Activated CD4-positive, alpha-beta T cell treated with anti-CD3 and anti-CD28 coated beads, Interleukin-2, amount 50 U/mL, for 4 hours (primary cell): ENCODE data around the gene CLK3.
"Not testable (repeated sequence)": the region's sequence is repeated elsewhere in the genome, so short reads cannot be mapped to it uniquely, and the experiment has no call there.

ENCODE experiments used
- DNase-seq, 2 experiments: peaks; one replicate each; pipeline ENCODE4 v3.0.0-alpha.2; 2020

CLK3 gene

DNA sequence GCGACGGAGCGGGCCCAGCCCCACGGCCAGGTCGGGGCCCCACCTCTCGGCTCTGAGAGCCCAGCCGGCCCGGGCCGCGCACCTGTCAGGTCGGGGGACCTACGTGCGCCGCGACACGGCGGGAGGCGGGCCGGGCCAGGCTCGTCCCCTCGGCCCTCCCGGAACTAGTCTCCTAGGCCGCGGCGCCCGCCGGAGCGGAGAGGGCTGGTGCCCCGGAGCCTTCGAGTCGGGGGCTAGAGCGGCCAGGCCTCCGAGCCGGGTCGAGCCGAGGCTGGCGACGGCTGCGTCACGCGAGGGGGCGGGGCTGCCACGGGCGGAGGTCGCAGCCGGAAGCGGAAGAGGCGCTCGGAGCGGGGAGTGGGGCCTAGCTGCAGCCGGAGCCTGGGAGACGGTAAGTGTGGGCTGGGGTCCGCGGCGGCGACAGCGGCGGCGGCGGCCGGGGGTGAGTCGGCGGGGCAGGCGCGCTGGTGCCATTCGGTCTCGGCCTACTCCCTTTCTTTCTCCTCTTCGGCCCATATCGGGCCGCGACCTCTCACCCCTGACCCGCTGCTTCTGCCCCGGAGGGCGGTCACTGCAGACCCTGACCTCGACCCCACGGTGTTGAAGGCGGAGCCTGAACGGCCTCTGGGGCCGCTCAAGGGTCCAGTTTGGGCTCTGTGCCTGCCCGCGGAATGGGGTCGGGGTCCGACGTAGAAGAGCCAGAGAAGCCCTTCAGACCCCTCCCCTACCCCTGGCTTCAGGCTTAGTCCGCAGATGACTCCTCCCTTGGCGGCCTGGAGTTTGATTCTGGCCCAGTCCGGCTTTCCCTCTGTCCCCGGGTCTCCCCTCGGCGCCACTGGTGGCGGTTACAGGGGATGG lies at the start of gene CLK3:
Gene CLK3, plus strand, starts transcription at position 329 of the 858 bp plus-strand sequence. CDS start 3,361 bp downstream, outside the sequence.
- DNase-seq = peak; percentile 92 to 93

DNA sequence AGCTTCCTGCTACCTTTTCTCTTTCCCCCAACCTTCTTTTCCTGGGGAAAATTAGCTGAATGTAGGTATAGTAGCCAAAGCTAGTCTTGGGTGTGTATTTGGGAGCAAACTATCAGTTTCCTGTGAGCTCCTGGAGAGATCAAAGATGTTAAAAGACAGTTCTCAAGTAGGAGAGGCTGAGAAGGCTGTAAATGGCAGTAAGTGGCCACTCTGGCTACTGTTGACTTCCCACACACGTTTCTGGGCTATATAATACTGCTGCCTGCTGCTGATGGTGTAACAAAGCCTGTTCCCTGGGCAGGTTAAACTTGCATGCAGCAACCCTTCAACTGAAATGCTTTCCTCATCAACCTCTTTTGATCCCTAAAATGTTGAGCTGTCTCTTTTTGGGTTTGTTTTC lies 47.0 kb upstream of the CLK3 start:
- DNase-seq = no peak

DNA sequence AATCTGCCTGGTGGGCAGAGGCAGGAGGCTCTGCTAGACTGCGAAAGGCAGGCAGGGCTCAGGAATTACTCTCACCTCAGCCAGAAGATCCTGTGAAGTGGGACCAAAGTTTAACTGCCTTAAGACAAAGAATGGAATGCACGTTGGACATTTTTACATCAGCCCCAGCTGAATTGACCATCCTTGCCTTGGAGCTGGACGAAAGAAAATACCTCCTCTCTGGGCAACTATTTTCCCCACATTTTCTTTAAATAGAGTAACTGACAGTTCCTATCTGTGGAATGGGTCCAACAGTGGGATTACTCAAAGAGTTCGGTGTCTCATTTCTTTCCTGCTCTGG lies 45.9 kb upstream of the CLK3 start:
- DNase-seq = no peak

GRCh38 chr15:74571191-74571590 lies 44.4 kb upstream of the CLK3 start:
- no peak for DNase-seq

DNA sequence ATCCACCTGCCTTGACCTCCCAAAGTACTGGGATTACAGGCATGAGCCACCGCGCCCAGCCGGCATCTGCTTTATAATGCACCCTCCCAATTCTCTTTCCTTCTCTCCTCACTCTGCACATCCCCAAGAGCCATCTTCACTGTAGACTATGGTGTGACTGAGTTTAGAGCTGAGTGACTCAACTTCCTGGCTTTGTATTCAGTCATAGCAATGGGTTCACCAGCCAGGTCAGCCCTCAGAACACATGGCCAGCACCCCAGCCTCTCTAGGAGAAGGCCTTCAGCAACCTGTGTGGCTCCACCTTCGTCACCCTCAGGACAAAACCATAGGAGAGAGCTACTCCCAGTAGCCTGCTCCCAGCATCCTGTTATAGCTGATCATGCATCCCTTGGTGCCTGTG lies 41.6 kb upstream of the CLK3 start:
- no peak for DNase-seq

DNA sequence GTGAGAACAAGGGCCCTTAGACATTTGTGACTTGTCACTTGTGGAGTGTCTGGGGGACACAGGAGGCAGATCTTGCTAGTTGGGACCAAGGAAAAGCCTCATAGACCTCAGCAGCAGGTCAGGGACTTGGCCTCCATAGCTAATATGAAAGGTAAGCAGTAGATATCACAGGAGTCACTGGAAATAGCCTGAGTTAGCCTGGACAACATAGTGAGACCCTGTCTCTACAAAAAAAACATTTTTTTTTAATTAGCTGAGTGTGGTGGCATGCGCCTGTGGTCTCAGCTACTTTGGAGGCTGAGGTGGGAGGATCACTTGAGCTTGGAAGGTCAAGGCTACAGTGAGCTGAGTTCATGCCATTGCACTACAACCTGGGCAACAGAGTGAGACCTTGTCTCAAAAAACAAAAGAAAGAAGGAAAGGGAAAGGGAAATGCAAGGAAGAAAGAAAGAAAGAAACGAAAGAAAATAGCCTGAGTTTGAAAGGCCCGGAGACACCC lies 37.1 kb upstream of the CLK3 start:
- no peak for DNase-seq

- DNase-seq = no peak
Measured at GRCh38 chr15:74579001-74579400, 36.6 kb upstream of the CLK3 start.

DNA sequence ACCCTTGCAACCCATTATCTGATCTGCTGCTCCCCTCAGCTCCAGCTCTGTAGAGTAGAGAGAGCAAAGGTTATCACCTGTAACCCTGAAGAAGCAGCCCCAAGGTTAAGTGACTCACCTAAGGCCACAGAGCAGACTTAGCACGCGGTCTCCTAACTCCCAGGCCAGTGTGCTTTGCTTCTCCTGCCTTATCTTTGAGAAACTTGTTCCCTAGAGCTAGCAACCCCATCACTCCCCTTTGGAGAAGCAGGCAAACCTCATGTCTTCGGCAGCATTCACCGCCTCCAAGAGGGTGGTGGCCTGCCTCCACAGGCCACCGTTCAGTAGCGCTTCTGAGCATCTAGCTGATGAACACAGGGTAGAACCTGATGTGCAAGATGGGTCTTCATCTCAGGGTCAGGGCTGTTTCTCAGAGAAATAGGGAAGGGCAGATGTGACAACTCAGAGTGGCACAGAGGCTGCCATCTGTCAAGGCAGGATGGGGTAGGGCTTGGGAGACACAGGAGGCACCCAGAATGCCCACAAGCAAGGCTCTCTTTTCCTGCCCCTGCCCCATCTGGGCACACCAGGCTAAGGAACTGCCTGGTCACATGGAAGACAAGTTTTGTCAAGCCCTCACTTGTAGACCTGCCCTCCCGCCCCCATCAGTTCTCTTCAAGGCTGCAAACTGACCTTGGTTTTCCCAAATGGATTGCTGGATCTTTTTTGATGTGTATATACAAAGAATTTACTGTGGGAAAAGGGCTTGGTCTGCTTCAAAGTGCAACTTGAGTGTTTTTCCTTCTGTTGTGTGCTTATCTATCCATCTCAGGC lies 34.9 kb upstream of the CLK3 start:
- no peak for DNase-seq

DNA sequence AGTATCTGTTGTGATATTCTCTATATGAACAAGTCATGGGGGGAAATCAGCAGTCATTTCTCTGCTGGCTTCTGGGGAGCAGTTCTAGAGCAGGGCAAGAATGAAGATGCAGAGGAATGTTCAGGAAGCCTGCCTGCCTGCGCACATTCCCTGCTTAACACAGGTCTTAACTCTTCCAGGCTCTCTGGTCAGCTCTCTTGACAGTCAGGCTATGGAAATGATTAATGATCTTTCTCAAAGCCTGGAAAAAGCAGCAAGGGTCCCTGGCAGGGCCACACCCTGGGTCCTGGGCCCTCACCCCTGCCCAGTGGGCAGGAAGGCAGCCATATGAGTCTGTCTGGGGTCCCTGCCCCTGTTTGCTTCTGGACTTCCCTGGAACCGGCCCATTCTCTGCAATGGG lies 31.4 kb upstream of the CLK3 start:
- no peak for DNase-seq

DNA sequence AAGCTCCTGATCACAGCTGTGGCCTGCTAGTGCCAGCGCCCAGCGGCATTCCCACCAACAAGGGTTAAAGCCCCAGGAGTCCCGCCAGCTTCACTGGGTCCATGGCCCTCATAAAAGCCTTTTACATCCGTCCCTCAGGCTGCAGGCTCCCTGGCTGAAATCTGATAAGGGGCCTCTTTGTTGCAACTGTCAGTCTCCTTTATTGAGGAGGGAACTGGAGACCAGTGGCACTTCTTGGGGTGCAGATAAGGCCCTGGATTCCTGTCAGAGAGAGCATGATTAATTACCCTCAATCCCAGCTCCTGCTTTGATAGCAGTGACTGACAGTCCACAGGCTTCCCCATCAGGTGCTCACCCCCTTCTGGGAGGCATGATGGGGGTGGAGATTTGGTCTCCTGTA lies 30.9 kb upstream of the CLK3 start:
- DNase-seq = no peak

GRCh38 chr15:74585191-74585590 lies 30.4 kb upstream of the CLK3 start:
- DNase-seq = no peak

- DNase-seq = no peak
Measured at GRCh38 chr15:74585857-74586256, 29.8 kb upstream of the CLK3 start.

DNA sequence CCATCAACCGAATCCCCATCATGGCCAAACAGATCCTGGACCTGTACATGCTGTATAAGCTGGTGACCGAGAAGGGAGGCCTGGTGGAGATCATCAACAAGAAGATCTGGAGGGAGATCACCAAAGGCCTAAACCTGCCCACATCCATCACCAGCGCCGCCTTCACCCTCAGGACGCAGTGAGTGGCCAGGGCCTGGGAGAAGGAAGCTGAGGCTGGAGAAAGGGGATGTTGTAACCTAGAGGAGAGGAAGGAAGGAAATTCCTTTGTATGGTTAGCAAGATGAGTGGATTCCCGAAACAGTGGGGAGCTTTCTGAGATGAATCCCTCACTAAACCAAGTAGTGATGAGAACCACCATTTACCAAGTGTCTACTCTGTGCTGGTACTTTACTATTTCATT lies 25.8 kb upstream of the CLK3 start:
- no peak for DNase-seq

- DNase-seq = no peak
Measured at GRCh38 chr15:74592222-74592621, 23.4 kb upstream of the CLK3 start.

DNA sequence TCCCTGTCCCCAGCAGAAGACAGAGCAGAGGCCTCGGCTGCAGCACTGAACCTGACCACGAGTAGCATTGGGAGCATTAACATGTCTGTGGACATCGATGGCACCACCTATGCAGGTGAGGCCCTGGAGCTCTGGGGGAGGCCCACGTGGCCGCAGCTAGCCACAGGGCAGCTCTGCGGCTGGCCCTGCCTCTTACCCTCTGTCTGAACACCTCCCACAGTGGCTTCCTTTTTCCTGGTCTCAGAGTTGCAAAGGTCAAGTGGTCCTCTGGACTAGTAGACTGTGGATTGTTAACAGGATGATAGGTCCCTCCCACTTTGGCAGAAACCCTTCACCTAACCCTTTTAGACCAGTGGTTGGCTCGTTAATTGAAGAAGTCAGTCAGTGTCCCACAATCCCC lies 22.5 kb upstream of the CLK3 start:
- DNase-seq = no peak

DNA sequence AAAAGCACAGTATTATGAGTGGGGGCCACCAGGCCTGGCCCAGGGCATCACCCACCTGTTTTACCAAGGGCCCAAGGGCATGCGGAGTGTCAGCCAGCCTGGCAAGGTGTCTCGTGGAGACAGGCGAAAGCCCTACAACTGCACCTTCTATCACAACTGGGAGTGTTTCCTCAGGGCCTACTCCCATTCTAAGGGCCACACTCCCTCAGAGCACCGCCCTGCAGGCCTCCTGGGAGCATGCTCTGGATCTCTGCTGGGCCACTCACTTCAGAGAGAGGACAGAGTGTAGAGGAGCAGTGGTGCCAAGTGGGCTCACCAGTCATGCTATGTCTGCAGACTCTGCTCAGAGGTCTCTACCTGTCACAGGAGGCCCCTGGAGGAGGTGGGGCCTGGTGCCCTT lies 21.2 kb upstream of the CLK3 start:
- DNase-seq = no peak

DNA sequence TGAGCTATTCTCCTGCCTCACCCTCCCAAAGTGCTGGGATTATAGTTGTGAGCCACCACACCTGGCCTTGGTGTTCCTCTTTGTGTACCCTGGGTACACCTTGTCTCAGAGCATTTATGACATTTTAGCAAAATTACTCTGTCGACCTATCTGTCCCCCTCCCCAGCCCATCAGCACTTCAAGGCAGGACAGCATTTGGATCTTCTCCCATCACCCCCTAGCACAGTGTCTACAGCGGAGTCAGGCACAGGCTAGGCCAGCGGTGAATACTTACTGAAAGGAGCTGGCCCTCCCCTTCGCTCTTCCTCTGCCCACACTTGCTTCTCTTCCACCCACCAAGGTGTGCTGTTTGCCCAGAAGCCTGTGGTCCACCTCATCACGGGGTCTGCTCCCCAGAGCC lies 20.4 kb upstream of the CLK3 start:
- no peak for DNase-seq

GRCh38 chr15:74596736-74597135 lies 18.9 kb upstream of the CLK3 start:
- DNase-seq = not testable (repeated sequence)

GRCh38 chr15:74597146-74597705 lies 18.4 kb upstream of the CLK3 start:
- not testable (repeated sequence) for DNase-seq

DNA sequence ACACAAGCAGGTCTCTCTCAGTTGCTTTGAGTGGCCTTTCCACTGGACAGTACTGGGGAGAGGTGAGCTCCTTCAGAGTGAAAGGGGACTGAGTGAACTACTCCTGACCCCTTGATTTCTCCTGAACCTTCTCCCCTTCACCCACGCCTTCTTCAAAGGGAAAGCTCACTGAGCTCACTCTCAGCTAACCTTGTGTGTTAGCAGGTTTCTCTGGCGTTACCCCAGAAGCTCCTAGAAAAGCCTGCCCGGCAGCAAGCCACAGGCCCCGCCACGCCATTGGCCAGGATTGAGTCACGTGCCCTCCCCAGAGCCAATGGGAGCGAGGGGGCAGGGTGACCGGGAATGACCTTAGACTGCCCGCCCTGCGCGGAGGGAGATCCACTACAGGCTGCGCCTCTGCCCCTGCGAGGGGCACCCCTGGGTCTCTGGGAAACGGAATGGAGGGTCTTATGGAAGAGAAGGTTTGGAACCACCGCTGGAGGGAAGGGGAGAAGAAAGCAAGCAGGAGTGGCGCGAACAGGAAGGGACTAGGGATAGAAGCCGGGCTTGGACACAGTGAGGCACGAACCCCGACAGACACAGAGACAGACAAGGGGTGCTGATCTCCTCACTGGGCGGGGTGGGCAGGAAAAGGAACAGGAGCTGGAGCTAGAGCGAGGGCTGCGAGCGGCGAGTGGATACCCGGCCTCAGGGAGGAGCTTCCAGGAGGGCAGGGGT lies 17.4 kb upstream of the CLK3 start:
- DNase-seq = peak; percentile 77 to 79

- DNase-seq = no peak
Measured at GRCh38 chr15:74599156-74599555, 16.5 kb upstream of the CLK3 start.

- no peak for DNase-seq
Measured at GRCh38 chr15:74603026-74603788, 12.4 kb upstream of the CLK3 start.
